ENCODE results near the gene KLHDC9.

The KLHDC9 gene

DNA sequence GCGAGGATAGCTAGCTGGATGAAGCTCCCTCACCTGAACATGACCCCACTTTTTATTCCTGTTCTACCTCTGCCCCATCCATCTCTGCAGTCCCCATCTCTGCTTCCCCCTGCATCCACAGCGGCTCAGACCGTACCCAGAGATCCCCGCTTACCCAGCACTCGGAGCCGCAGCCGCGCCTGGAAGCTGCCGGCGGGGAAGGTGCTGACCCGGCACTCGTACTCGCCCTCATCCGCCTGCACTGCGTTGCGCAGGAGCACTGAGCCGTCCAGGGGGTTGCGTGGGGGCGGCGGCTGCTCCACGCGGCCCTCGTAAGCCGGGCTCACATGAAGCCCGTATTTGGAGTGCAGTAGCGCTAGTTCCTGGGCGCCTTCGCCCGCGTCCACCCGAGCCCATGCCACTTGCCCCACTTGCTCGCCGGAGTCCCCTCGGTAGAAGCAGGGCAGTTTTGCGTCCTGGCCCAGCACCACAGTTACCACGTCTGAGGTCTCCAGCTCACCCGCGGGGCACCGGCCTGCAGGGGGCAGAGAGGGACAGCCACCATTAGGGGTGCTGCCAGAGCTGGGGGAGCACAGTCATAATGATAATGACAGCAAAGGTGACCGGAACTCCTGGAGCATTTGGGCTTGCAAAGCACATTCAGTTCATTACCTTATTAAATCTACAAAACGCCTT lies 18.6 kb upstream of the KLHDC9 start:
- no peak for DNase-seq

DNA sequence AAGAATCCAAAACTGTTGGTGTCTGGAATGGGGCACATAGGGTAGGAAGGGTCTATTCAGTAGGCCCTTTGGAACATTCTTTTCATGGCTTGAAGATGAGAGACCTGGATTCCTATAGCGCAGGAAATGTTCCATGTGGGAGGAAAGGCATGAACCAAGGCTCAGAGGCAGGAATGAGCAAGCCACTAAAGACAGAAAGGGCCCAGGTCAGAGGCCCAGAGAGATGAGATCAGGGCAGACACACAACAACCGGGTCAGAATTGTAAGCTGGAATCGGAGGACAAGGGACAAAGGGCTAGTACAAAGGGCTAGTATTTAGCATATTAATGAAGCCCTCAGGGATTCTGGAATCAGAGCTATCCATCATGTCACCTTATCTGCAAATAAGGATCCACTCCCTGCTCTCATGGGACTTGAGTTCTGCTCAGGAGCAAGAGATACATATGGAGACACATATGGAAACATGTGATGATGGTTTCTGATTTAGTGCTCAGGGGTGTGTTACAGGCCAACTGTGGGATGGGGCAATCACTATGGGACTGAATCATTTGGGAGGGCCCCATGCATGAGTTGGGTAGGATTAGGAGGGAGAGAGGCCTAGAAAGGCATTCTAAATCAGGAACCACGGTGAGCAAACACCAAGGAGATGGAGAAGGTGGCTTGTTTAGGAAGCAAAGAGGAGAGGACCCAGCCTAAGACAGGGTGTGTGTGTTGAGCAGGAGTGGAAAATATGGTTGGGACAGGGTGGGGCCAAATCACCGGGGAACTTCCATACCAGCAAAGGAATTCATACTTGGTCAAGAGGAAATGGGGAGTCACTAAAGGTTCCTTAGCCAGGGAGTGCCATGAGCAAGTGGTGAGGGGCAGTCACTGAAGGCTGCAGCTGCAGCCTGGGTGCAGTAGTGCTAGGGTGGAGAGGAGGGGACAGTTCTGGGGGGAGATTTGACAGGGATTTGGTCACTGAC lies 17.4 kb upstream of the KLHDC9 start:
- DNase-seq = no peak

DNA sequence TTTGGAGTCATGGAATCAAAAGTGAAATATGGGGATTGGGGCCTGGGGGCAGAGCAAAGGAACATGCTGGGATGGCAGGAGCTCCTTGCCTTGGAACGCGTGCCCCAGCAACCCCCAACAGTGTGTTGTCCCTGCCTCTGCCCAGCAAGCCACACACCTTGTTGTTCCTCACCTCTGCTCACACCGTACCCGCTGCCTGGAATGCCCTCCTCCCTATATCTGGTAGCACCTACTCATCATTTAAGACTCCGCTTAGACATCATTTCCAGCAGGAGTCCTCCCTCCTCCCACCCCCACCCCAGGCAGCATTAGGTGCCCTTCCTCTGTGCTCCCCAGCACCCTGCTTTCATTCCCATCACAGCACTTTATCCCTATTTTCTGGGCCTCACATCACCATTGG lies 16.6 kb upstream of the KLHDC9 start:
- no peak for DNase-seq

DNA sequence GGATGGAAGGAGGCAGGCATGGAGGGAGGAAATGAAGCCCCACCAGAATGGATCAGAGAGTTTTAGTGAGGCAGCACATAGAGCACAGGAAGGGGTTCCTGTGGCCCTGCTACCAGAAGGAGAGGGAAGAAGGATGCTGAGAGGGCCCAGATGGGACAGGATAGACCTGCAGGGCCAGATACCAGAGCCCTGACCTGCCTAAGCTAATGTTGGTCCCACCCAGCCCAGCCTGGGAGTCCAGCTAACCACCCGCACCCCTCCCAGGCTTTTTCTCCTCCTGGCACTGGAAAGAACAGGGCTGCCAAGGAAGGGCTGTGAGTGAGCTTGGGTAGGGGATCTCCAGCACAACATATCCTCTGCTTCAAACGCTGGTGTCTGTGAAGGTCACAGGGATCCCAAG lies 15.7 kb upstream of the KLHDC9 start:
- no peak for DNase-seq

DNA sequence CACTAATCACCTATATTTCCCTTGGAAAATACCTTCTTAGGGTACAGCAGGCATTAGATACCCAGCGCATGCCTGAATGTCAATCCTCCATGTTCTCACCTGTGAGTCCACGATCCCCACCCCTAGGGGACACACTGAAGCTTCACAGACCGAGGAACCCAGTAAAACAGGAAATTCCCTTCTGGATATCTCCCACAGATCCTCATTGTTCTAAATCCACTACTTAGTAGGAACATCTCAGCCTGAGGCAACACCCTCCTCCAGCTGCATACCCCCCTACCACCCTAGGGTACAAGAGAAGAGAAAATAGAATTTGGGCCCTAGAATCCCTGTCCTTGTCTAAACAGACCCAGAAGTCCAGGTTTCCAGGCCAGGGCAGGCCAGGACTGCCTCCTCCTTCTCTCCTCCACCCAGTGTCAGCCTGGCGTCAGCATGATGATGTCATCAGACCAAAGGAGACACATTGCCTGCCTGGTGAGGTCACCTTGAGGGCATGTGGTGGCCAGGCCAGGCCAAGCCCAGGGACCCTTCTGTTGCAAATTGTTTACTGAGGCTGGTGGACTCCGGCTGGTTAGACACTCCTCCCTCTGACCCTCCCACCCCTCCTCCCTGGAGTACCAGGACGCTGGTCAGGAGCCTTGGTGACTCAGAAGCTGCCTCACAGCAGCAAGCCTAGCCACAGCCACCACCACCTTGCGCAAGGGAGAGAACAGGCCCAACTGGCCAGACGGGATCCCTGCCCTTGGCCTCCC lies 15.0 kb upstream of the KLHDC9 start:
- DNase-seq = no peak

DNA sequence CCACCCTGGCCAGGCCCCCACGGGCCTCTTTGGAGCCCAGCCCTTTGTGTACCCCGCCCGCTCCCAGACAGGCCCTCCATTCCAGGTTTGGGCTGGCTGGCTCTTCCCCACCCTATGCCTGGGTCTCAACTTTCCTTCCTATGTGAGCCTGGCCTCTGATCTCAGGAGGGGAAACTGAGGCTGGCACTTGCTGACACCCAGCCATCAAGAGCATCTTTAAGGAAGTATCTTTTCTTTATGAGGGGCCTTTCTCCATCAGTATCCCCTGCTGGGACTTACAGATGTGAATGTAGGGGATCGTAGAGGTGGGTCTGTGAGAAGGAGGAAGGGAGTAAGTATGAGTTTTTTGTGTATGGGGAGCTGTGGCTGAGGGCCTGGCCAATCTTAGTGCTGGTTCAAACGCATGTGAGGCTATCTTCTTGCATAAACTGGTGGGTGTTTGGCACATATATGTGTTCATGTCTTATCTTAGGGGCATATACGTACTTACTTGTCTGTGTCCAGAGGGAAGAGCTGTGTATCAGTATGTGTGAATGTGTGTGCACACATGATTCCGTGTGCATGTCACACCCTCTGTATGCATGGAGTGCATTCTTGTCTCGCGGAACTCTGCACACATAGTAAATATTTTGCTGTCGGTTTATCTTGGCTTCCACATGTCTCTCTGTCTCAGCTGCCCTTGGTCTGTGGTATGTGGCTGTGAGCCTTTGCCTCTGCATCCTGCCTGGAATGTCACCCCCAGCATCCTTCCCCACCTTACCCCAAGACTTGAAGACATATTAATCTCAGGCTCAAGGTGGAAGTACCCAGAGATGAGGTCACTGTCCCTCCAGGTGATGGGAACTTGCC lies 14.2 kb upstream of the KLHDC9 start:
- DNase-seq = no peak

DNA sequence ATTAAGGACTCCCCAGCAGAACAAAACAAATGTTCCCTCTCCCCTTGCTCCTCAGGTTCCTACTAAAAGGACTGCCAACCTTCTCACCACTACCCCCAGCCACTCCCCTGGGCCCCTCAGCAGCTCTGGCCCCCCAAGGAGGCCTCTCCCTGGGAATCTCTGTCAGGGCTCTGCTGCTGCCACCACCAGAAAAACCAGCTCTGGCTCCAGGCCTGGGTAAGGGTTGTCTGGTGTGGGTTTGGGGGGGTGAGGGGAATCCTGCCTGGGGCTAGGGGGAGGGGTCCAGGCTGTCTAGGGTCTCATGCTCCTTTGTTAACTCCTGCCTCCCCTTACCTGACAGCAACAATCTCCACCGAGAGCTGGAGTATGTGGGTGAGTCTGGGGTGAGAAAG lies 13.6 kb upstream of the KLHDC9 start:
- DNase-seq = no peak

DNA sequence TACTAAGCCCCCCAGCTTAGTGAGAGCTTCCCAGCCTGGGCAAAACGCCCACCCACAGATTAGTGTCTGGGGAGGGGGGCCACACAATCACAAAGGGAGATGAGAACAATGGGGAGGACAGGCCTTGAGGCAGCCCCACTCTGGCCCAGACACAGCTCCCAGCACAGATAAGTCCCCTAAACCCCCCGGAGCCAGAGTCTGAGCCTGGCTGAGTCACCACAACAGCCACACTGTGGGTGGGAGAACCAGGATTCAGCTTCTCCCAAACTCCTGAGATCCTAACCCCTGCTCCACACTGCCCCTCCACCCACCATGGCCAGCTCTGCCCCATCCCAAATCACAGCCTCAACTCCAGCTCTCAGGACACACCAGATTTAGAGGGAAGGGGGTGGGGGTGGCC lies 13.0 kb upstream of the KLHDC9 start:
- DNase-seq = no peak

DNA sequence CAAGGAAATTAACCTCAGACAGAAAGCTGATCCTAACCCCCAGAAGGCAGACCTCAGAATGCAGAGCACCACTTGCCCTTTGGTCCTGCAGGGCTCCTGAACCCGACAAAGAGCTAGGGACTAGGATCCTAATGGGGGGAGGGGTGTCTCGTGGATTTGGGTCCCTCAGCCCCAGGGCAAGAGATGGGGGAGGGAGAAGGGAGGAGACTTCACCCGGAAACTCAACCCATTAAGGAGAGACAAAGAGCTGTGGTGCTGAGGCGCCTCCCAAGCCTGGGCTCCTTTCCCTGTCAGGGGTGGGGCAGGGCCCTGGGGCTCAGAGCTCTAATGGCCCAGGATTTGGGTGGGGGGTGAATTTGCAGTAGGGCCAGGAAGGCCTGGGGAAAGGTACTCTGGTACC lies 11.7 kb upstream of the KLHDC9 start:
- DNase-seq = no peak

DNA sequence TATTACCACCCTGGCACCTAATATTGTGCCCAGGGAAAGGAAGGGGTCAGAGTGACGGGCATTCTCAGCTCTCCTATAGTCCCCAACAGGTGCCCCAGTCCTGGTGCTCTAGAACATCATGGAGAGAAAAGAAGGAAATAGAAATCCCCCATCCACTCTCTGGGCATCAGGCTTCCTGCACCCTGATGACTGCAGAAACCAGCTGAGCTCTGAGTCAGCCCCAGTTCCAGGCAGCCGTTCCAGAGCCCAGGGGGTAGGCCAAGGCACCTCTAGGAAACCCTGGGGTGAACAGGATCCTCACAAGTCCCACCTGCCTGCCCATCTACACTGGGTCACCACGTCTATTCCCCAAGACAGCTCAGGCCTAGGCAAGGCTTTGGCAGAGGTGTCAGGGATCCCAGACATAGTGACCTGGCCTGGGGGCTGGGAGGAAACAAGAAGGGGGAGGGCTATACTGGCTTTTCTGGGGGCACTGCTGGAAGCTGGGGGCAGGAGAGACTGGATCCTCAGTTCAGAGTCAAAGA lies 9.5 kb upstream of the KLHDC9 start:
- no peak for DNase-seq

DNA sequence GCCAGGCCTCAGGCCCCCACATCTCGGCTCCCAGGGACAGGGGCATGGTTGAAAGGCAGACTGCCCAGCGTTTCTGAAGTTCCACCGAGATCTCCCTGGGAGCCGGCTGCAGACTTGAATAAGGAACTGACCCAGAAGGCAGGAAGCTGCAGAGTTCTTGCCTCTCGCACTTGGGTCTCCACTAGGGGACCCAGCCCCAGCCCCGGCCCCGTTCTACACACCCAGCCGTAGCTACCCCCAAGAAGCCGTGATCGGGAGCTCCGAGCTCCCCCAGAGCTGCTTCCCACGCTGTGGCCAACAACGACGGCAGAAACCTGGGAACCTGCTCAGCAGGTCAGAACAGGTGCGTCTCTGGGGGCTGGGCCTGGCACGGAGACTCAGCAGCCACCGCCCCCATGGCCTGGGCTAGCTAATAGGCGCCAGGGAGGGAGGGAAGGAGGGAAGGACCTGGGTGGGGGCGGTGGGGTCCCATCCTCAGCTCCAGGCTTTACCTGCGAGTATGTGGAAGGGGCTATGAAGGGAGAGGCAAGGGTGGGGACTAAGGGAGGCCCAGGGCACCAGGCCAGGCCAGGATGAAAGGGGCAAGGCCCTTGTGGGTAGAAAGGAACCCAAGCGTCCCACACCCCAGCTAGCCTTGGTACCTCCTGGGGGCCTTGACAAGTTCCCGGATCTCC lies 8.8 kb upstream of the KLHDC9 start, which contains the start of gene NECTIN4:
TSS of gene NECTIN4 (minus strand) at position 308 of the 674 bp plus-strand sequence. CDS start at position 46, 262 bp downstream.
- DNase-seq = no peak

DNA sequence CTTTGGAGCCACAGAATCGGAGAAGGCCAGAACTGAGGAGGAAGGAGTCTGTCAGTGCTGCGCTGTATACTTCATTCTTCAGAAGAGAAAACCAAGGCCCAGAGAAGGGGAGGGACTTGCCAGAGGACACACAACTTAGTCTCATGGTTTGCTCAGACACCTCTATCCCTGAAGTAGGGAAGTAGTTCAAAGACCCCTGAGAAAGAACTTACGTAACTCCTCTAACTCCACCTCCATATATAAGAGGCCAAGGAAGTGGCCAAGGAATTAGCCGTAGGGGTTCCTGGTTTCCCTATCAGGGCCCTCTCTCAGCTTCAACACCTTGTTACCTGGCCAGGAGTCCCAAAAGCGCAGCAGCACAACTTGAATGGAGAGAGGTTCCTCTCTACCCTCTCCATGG lies 8.2 kb upstream of the KLHDC9 start:
- DNase-seq = no peak

DNA sequence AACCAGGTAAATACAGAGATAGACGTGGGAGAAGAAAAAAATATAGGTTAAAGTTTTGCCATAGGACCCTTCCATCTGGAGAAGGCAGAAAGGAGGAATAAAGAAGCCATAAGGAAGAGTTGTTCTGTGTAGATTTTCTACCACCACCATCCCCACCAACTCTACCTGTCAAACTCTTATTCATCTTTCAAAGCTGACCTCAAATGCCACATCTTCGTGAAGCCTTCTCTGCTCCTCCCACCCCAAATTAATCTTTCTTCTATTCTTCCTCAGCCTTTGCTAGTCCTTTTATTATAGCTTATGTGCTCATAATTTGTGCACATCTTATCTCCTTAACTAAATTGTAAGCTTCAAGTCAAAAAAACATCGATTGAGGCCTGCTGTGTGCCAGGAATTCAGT lies 7.5 kb upstream of the KLHDC9 start:
- no peak for DNase-seq

DNA sequence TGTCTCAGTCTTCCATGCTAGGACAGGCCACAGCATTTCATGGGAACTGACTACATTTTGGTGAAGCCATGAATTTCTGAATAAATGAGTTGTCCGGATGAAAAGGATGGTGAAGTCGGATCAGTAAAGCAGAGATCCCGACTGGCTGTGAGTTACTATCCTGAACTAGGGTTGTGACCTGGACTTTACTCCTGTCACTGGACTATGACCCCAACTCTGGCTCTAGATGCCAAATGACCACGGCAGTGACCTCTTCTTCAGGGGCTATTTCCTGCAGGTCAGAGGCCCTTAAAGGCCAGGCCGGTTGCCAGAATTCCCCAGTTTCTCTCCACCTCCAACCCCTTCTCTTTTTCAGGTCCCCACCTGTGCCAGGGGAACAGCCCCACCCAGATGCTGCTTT lies 7.1 kb upstream of the KLHDC9 start:
- DNase-seq = no peak

DNA sequence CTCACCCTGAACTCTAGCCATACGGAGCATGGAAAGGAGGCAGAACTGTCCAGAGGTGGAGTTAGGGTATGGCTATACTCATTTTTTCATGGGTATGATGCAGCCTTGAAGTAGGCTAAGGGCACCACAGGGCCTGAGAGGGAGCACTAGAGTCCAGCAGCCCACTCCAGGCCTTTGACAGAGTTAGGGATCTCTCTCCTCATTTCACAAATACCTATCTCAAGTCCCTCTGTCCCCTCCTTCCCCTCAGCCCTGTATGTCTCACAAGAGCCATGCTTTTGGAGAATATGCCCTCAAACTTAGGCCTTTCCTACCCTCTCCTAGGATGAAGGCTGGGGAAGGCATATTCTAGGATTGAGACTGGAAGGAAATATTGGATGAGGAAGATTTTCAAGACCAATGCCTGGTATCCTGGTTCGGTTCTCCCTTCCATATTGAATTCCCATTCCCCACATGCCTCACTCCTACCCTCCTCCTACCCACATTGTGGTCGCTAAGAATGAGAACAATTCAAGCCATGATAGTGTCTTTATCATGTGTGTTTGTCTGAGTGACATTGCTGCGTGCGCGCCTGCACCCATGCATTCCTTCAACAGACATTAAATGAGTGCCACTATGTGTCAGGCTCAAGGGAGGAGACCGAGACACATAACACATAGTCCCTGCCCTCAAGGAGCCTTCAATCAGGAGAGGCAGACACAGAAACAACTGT lies 6.2 kb upstream of the KLHDC9 start:
- no peak for DNase-seq

DNA sequence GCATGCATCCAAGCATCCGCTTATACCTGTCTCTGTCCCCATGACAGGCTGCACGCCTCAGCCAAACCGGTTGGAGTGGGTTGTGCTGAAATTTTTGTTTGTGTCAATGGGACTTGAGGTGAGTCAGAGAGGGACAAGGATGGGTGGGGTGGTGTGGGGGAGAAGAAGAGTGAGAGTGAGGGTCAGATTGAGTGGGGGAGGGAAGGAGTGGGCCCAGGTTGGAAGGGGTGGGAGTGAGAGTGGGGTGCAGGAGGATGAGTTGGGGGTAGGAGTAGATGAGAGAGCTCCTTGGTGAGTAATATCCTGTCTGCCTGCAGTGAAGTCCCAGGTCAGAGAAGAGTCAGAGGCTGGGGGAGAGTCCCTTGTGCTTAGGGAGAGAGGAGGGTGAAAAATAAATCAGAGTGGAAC lies 5.5 kb upstream of the KLHDC9 start:
- no peak for DNase-seq

DNA sequence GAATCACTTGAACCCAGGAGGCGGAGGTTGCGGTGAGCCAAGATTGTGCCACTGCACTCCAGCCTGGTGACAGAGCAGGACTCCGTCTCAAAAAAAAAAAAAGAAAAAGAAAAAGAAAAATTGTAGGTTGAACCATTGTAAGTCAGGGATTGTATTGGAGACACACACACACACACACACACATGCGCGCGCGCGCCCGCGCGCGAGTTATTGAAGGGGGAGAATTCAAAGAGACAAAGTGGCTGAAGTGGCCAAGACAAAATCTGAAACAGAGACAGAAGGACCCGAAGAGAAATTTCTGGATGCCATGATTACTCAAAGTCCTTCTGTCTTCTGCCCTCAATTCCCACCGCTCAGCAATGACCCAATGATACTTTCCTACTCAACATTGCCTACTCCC lies 3.7 kb upstream of the KLHDC9 start:
- DNase-seq = no peak

DNA sequence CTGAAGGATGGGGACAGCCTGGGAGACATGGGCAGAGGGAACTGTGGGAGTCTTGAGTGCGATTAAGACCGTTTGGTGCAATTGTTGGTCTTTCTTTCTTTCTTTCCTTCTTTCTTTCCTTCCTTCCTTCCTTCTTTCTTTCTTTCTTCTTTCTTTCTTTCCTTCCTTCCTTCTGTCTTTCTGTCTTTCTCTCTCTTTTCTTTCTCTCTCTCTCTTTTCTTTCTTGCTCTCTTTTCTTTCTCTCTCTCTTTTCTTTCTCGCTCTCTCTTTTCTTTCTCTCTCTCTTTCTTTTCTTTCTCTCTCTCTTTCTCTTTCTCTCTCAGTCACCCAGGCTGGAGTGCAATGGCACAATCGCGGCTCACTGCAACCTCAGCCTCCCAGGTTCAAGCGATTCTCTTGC lies 2.9 kb upstream of the KLHDC9 start:
- DNase-seq = no peak

DNA sequence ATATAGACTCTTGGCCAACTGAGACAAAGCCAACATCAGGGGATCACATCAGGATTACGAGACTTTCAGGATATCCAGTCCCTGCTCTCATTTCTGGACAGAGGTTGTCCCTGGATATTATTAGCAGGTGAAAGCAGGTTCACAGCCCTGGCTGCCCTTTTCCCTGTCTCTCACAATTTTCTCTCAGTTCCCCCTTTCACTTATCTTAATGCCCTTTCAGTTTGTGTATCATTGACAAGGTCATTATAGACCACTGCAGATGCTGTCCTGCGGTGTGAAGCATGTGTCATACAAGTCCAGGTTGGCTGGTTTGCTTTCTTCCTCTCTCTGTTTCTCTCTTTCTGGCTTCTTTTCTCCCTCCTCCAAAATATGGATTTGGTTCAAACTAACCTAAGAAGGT lies 2.1 kb upstream of the KLHDC9 start:
- no peak for DNase-seq

DNA sequence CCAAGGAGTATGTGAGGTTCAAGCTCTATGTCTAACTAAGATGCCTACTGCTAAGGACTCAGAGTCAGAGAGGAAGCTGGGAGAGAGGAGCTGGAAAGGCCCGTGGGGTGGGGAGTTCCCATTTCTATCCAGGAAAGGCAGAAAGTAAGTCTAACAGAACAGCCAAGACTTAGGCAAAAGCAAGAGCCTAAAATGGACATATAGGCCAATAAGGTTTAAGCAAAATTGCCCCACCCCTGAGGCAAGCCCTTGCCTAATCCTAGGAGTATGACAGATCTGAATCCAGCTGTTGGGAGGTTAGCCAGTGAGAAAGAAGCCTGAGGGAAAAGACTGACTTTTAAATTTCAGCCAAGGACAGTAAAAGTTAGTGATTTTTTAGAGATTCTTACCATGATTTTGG lies 1.6 kb upstream of the KLHDC9 start:
- no peak for DNase-seq
